Measurements from ENCODE around the gene B4GALNT3. TPM values are rescaled to one million over a fixed set of nuclear protein-coding genes. Genes with fewer than 3 reads are reported as not detected.
"Not testable (repeated sequence)": the region's sequence is repeated elsewhere in the genome, so short reads cannot be mapped to it uniquely, and the experiment has no call there.

Gene B4GALNT3
- total and polyA plus RNA-seq, 9 donors: 0.58 to 4.2 (median 1.7) TPM

- DNase-seq: no peak
- intact Hi-C loops (cut with DNase I): loop anchor here (5.0 to 10.0 kb wide), 6 partner anchors 70 to 1020 kb away; partner anchors contain the start of genes WNK1 (in 2 of the 4) and FBXL14 (in 1 of the 4)
- WGBS, 3 donors: 87 to 93% (median 91%) methylated on average over 7 of the region's 7 CpGs
- Histone ChIP-seq H3K9me3 (no peaks in the 10 kb centered on the region), H3K4me1 (ENCODE audit: insufficient read depth) (peaks cover 15% of the 10 kb centered on the region), H3K27ac (no peak overlapping the region), H3K27me3 (no peaks in the 10 kb centered on the region), H3K36me3 (no peaks in the 10 kb centered on the region), H3K4me3 (no peak overlapping the region)
- TF ChIP-seq POLR2A (IDR thresholded peaks at IDR 0.05) (no peak), EP300 (IDR thresholded peaks at IDR 0.05) (no peak)
- TF ChIP-seq, protein P1, sequence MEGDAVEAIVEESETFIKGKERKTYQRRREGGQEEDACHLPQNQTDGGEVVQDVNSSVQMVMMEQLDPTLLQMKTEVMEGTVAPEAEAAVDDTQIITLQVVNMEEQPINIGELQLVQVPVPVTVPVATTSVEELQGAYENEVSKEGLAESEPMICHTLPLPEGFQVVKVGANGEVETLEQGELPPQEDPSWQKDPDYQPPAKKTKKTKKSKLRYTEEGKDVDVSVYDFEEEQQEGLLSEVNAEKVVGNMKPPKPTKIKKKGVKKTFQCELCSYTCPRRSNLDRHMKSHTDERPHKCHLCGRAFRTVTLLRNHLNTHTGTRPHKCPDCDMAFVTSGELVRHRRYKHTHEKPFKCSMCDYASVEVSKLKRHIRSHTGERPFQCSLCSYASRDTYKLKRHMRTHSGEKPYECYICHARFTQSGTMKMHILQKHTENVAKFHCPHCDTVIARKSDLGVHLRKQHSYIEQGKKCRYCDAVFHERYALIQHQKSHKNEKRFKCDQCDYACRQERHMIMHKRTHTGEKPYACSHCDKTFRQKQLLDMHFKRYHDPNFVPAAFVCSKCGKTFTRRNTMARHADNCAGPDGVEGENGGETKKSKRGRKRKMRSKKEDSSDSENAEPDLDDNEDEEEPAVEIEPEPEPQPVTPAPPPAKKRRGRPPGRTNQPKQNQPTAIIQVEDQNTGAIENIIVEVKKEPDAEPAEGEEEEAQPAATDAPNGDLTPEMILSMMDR (IDR thresholded peaks at IDR 0.05): no peak
Measured at GRCh38 chr12:575129-575502, 115.4 kb downstream of the B4GALNT3 start.

GRCh38 chr12:575948-576614 is 116.3 kb downstream of the B4GALNT3 start:
- Histone ChIP-seq H3K27ac (peak overlapping the region in 1 of 2 donors; percentile 53), H3K27me3 (no peaks in the 10 kb centered on the region), H3K36me3 (no peaks in the 10 kb centered on the region), H3K4me1 (ENCODE audit: insufficient read depth) (peaks cover 13% of the 10 kb centered on the region), H3K4me3 (no peak overlapping the region), H3K9me3 (no peaks in the 10 kb centered on the region)
- WGBS, 3 donors: 8 to 10% (median 8%) methylated on average over 39 of the region's 39 CpGs
- DNase-seq: peak; percentile 63 to 89 (median 80)
- intact Hi-C loops (cut with DNase I): loop anchor here (5.0 to 10.0 kb wide), 6 partner anchors 69 to 1019 kb away; partner anchors contain the start of genes WNK1 (in 2 of the 4) and FBXL14 (in 1 of the 4)
- no peak for TF ChIP-seq EP300 (IDR thresholded peaks at IDR 0.05)
- TF ChIP-seq, protein P1 (IDR thresholded peaks at IDR 0.05): peak; percentile 98 to 99 (median 98)

- Histone ChIP-seq H3K4me1 (ENCODE audit: insufficient read depth) (peaks cover 9% of the 10 kb centered on the region), H3K27me3 (no peaks in the 10 kb centered on the region), H3K9me3 (no peaks in the 10 kb centered on the region), H3K4me3 (no peak overlapping the region), H3K27ac (peak overlapping the region in 1 of 2 donors; percentile 53), H3K36me3 (no peaks in the 10 kb centered on the region)
- TF ChIP-seq, protein P1 (IDR thresholded peaks at IDR 0.05): no peak
- TF ChIP-seq EP300 (IDR thresholded peaks at IDR 0.05) (no peak), POLR2A (IDR thresholded peaks at IDR 0.05) (no peak)
- intact Hi-C loops (cut with DNase I): loop anchor here (5.0 to 10.0 kb wide), 6 partner anchors 68 to 1018 kb away; partner anchors contain the start of genes WNK1 (in 2 of the 4) and FBXL14 (in 1 of the 4)
- DNase-seq: no peak
- 93 to 95% (median 95%) methylated on average over 14 of the region's 14 CpGs for WGBS, 3 donors
Measured at GRCh38 chr12:576615-577110, 116.9 kb downstream of the B4GALNT3 start.

DNA sequence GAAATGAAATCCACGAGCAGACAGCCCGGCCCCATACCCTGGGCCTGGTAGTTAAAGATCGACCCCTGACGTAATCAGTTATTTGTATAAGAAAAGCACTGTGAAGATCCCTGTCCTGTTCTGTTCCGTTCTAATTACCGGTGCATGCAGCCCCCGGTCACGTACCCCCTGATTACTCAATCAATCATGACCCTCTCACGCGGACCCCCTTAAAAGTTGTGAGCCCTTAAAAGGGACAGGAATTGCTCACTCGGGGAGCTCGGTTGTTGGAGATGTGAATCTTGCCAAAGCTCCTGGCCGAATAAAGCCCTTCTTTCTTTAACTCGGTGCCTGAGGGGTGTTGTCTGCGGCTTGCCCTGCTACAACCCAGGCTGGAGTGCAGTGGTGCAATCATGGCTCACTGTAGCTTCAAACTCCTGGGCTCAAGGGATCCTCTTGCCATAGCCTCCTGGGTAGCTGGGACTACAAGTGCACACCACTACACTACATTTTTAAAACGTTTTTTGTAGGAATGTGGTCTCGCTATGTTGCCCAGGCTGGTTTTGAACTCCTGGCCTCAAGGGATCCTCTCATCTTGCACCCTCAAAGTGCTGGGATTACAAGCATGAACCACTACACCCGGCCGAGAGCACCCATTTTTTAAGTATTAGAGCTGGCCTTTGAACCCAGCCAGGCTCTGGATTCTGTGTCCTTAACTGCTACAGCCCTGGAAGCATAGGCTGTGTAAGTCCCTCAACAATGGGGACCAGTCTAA is 118.4 kb downstream of the B4GALNT3 start:
- DNase-seq; H3K36me3 ChIP-seq; H3K4me3 ChIP-seq; H3K27me3 ChIP-seq; H3K4me1 ChIP-seq (ENCODE audit: insufficient read depth); H3K27ac ChIP-seq; H3K9me3 ChIP-seq: not testable (repeated sequence)
- intact Hi-C loops (cut with DNase I): loop anchor here (5.0 to 10.0 kb wide), 6 partner anchors 67 to 1017 kb away; partner anchors contain the start of genes WNK1 (in 2 of the 4) and FBXL14 (in 1 of the 4)
- 85 to 89% (median 88%) methylated on average over 19 of the region's 19 CpGs for WGBS, 3 donors

All from ovary (tissue), 9 donors.